Gastrocnemius medialis (tissue), 4 donors: ENCODE results near the gene ZDHHC14.

Experiments
- CTCF ChIP-seq, 5 experiments: fragments of 450-650 bp in 3 of 5; fragments of 200-600 bp in 2 of 5; sonication (generic) in 2 of 5; IDR thresholded peaks in 4 of 5; conservative IDR thresholded peaks in 1 of 5; 1 replicate in 4 of 5; 2 replicates in 1 of 5; pipeline ENCODE4 v1.5.1; 2016 to 2019; ENCODE audit warnings: antibody characterized with exemption in 5 of 5, mild to moderate bottlenecking in 3 of 5, moderate library complexity in 3 of 5
- POLR2A ChIP-seq, 2 donors: fragments of 450-650 bp; IDR thresholded peaks; one replicate each; pipeline ENCODE4 v1.6.1; 2017; ENCODE audit warnings: antibody characterized with exemption in 2 of 2, mild to moderate bottlenecking in 2 of 2, moderate library complexity in 2 of 2

GRCh38 chr6:157493173-157493572 is 112.2 kb downstream of the ZDHHC14 start:
- no peak for TF ChIP-seq CTCF (IDR thresholded peaks at IDR 0.05 in 4 of 5, conservative IDR thresholded peaks at IDR 0.05 in 1 of 5)
- TF ChIP-seq POLR2A (IDR thresholded peaks at IDR 0.05): no peak
